ENCODE data around the gene PRSS53.

The PRSS53 gene

GRCh38 chr16:31093132-31093703, 4.5 kb upstream of the PRSS53 start:
- DNase-seq: no peak

DNA sequence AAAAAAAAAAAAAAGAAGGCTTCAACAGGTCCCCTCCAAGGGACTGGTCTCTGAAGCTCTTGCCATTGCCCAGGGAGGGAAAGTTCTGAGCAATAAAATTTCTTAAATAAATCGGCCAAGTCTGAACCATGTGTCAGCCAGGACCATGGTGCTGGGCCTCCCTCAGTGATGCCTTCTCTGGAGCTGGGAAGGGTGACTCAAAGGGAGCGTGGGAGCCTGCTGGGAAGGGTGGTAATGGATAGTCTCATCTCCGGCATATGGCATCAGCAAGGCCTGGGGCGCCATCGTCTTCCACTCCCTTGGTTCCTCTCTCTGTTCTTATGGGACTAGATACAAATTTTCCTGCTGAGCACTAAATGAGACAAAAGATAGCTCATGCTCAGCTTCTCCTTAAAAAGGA, 3.6 kb upstream of the PRSS53 start:
- no peak for DNase-seq

- DNase-seq: no peak
Measured at GRCh38 chr16:31090540-31090939, 1.8 kb upstream of the PRSS53 start.

DNA sequence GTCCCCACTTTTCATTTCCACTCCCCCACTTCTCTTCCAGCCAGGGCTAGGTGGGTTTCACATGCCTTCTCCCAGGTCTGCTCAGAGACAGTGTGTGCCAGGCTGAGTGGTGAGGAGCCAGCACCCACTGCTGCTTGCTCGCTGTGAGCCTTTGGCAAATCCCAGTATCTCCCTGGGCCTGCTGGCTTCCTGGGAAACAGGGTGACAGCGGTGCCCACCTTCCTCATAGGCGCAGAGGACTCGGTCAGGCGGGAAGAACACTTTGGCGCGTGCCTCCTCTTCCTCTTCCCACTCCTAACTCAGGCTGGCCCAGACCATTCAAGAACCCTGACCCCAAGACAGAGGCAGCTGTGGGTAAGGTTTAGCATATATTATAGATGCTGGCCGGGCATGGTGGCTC, 456 bp upstream of the PRSS53 start:
- no peak for DNase-seq

GRCh38 chr16:31087971-31088370, 772 bp downstream of the PRSS53 start:
- no peak for DNase-seq

GRCh38 chr16:31087481-31087880, 1.3 kb downstream of the PRSS53 start:
- no peak for DNase-seq

DNA sequence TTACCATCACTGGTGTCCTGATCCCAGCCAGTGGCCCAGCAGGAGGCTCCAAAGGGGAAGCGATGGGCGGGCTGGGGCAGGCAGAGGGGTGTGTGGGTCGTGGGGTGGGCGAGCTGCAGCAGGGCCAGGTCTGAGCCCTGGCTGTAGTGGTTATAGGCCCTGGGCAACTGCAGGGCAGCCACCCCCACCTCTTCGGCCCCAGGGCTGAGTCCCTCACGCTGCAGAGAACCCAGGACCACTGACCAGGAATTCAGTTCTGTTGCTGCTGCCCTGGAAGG, 2.2 kb downstream of the PRSS53 start:
- DNase-seq: no peak

DNA sequence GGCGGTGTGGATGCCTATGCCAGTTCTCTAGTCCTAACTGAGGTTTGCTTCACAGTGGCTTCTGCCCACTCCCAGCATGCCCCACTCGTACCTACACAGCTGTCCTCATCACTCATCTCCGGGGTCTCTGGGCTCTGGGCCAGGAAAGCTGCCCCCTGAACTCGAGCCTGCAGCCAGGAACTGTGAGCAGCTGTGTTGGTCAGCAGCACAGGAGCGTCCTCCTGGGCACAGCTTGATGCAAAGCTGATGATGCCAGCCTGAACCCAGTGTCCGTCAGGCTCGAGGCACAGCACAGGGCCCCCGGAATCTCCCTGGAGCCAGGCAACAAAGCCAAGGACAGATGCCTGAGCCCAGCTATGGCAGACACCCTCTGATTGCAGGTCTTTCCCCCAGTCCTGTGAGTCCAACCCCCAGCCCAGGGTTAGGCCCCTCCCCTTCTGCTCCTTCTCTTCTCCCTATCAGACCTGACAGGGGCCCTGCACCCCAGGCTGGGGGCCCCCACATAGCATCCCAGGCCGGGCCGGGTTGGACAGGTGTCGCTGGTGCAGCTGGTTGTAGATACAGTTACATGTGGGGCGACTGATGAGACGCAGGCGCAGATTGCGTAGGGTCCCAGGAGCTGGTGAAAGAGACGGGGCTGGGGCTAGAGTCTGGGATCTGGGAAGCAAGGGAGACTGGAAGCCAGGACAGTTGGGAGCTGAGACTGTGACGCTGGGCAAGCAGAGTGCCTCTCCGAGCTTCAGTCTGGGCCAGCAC, 2.7 kb downstream of the PRSS53 start:
- no peak for DNase-seq

- DNase-seq: no peak
Measured at GRCh38 chr16:31085411-31085810, 3.3 kb downstream of the PRSS53 start.

GRCh38 chr16:31084584-31085302, 4.0 kb downstream of the PRSS53 start:
- DNase-seq: no peak

- DNase-seq: no peak
Measured at GRCh38 chr16:31083981-31084380, 4.8 kb downstream of the PRSS53 start.

- no peak for DNase-seq
Measured at GRCh38 chr16:31083556-31083955, 5.2 kb downstream of the PRSS53 start.

DNA sequence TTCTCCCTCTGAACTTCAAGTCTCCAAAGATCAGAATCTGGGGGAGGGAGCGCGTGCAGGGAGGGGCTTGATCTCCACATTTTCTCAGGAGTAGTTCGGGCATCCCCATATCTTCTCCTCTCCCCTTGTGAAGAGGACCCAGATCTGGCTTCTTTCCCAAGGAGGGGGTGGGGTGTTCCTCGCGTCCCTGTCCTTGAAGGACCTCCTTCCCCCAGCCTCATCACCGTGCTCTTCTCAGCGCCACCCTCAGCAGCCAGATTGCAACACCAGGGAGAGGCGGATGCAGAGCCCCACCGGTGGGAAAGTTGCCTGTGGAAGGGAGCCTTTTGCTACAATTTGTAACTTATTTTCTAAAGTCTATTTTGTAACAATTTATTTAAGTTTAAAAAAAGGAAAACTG, 5.7 kb downstream of the PRSS53 start:
- no peak for DNase-seq

DNA sequence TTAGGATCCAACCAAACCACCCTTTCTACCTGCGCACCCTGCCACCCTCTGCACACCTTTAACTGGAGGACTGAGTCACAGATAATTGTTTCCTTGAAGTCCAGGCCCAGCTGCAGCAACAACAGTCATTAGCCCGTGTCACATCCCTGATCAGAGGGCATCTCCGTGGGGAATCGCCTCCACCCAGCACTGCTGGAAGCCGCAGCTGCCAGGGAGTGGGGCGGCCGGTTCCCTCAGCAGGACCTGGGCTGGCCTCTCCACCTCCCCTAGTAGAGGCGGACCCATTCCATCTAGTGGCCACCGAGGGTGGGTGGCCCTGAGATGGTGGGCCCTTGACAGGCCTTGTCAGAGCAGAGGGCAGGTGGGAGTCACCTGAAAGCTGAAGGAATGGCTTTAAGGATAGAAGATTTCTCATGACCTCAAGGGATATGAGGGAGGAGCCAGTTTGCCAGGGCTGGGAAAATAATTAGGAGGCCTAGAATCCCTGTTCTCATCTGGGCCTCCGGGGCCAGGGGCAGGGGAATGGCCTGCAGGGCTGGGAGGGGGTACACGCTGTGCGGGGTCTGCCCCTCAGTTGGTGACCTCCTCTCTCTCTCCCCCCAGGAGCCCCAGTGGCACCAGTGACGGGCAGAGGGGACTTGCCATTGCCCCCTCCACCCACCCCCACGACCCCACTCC, 6.2 kb downstream of the PRSS53 start:
- DNase-seq: no peak

- DNase-seq: no peak
Measured at GRCh38 chr16:31081428-31082351, 7.1 kb downstream of the PRSS53 start.

- DNase-seq: no peak
Measured at GRCh38 chr16:31080756-31081419, 7.9 kb downstream of the PRSS53 start.

DNA sequence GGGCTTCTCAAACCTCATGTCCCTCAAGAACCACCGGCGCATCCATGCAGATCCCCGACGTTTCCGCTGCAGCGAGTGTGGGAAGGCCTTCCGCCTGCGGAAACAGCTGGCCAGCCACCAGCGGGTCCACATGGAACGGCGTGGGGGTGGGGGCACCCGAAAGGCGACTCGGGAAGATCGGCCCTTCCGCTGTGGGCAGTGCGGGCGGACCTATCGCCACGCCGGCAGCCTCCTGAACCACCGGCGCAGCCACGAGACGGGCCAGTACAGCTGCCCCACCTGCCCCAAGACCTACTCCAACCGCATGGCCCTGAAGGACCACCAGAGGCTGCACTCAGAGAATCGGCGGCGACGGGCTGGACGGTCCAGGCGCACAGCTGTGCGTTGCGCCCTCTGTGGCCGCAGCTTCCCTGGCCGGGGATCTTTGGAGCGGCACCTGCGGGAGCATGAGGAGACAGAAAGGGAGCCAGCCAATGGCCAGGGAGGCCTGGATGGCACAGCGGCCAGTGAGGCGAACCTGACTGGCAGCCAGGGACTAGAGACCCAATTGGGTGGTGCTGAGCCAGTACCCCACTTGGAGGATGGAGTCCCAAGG, 8.6 kb downstream of the PRSS53 start:
- DNase-seq: no peak

- DNase-seq: no peak
Measured at GRCh38 chr16:31079342-31079944, 9.3 kb downstream of the PRSS53 start.

DNA sequence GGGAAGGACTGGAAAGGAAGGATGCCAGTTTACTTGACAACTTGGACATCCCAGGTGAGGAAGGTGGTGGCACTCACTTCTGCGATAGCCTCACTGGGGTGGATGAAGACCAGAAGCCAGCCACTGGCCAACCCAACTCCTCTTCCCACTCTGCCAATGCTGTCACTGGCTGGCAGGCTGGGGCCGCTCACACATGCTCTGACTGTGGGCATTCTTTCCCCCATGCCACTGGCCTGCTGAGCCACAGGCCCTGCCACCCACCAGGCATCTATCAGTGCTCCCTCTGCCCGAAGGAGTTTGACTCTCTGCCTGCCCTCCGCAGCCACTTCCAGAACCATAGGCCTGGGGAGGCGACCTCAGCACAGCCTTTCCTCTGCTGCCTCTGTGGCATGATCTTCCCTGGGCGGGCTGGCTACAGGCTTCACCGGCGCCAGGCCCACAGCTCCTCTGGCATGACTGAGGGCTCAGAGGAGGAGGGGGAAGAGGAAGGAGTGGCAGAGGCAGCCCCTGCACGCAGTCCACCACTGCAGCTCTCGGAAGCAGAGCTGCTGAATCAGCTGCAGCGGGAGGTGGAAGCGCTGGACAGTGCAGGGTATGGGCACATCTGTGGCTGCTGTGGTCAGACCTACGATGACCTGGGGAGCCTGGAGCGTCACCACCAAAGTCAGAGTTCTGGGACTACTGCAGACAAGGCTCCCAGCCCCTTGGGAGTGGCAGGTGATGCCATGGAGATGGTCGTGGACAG, 10.0 kb downstream of the PRSS53 start:
- no peak for DNase-seq

DNA sequence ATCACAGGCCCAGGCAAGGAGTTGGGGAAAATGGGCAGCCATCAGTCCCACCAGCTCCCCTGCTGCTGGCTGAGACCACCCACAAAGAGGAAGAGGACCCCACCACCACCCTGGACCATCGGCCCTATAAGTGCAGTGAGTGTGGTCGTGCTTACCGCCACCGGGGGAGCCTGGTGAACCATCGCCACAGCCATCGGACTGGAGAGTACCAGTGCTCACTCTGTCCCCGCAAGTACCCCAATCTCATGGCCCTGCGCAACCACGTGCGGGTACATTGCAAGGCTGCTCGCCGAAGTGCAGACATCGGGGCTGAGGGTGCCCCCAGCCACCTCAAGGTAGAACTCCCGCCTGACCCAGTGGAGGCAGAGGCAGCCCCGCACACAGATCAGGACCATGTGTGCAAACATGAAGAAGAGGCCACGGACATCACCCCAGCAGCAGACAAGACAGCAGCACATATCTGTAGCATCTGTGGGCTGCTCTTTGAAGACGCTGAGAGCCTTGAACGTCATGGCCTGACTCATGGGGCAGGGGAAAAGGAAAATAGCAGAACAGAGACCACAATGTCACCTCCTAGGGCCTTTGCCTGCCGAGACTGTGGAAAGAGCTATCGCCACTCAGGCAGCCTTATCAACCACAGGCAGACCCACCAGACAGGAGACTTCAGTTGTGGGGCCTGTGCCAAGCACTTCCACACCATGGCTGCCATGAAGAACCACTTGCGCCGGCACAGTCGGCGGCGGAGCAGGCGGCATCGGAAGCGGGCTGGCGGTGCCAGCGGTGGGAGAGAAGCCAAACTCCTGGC, 10.9 kb downstream of the PRSS53 start:
- no peak for DNase-seq
